GM13976 (cell line): ENCODE data around the gene MLANA.
A peak's percentile ranks its signal among the peaks of the same experiment; 100 is the strongest.

Experiments used
- DNase-seq: peaks from one replicate; pipeline ENCODE4 v3.0.0; 2012; ENCODE audit warnings: low spot score
- CTCF ChIP-seq: IDR thresholded peaks from 2 replicates; pipeline ENCODE4 v1.5.1; 2012; ENCODE audit warnings: borderline replicate concordance, mild to moderate bottlenecking; ENCODE audit not compliant: insufficient read depth; ENCODE audit errors: extremely low read depth, missing control alignments, control extremely low read depth
- in situ Hi-C: fragments of 300-500 bp; cut with MboI; formaldehyde crosslinking; loops from one replicate; pipeline ENCODE4 v1.12.0; 2022; ENCODE audit warnings: low sequenced_read_pairs, mixed read lengths, inconsistent platforms; ENCODE audit not compliant: unreplicated experiment

The MLANA gene

GRCh38 chr9:5920860-5921328 is 30.2 kb downstream of the MLANA start:
- in situ Hi-C loops: no loop called here
- TF ChIP-seq CTCF: no peak

GRCh38 chr9:5922192-5922591 is 31.5 kb downstream of the MLANA start:
- no peak for DNase-seq
- TF ChIP-seq CTCF: no peak
- in situ Hi-C loops: no loop called here

More at GRCh38 chr9:5920860-5921328, 30.2 kb downstream of the MLANA start:
- DNase-seq: peak; percentile 39

GRCh38 chr9:5931657-5932056 is 41.0 kb downstream of the MLANA start:
- DNase-seq: no peak
- in situ Hi-C loops: no loop called here
- no peak for TF ChIP-seq CTCF

- DNase-seq: no peak
- TF ChIP-seq CTCF: no peak
- in situ Hi-C loops: no loop called here
Measured at GRCh38 chr9:5938449-5938848, 47.8 kb downstream of the MLANA start.

GRCh38 chr9:5939530-5939929 is 48.8 kb downstream of the MLANA start:
- in situ Hi-C loops: no loop called here
- DNase-seq: no peak
- TF ChIP-seq CTCF: no peak

GRCh38 chr9:5941214-5941613 is 50.5 kb downstream of the MLANA start:
- no peak for DNase-seq
- in situ Hi-C loops: no loop called here
- no peak for TF ChIP-seq CTCF

GRCh38 chr9:5945112-5945511 is 54.4 kb downstream of the MLANA start:
- TF ChIP-seq CTCF: no peak
- no peak for DNase-seq
- in situ Hi-C loops: no loop called here
